Upper lobe of left lung (tissue), 6 donors: Measurements from ENCODE around the gene SIM2. TPM values are rescaled to one million over a fixed set of nuclear protein-coding genes. Genes with fewer than 3 reads are reported as not detected.

Experiments
- ATAC-seq, 2 donors: fragments of 200-7000 bp; cut with Tn5 transposase; one replicate each; pipeline ENCODE4 v1.9.1; 2022; ENCODE audit warnings: mild to moderate bottlenecking in 2 of 2, moderate library complexity in 2 of 2; ENCODE audit not compliant: low FRiP score in 2 of 2
- DNase-seq, 2 donors: peaks; one replicate each; pipeline ENCODE4 v3.0.0-alpha.2; 2019 to 2020
- H3K27ac ChIP-seq, 4 donors: fragments of 200-600 bp; sonication (generic); one replicate each; pipeline ENCODE4 v1.5.1; 2016 to 2019
- H3K27me3 ChIP-seq, 4 donors: fragments of 200-600 bp; sonication (generic); one replicate each; pipeline ENCODE4 v1.5.1; 2017 to 2019
- H3K36me3 ChIP-seq, 4 donors: fragments of 200-600 bp; sonication (generic); one replicate each; pipeline ENCODE4 v1.5.1; 2016 to 2019
- H3K4me1 ChIP-seq, 4 donors: fragments of 200-600 bp; sonication (generic); one replicate each; pipeline ENCODE4 v1.5.1; 2018 to 2019
- H3K4me3 ChIP-seq, 4 donors: fragments of 200-600 bp; sonication (generic); one replicate each; pipeline ENCODE4 v1.5.1; 2017 to 2019; ENCODE audit warnings: mild to moderate bottlenecking in 2 of 4, moderate library complexity in 1 of 4
- H3K9me3 ChIP-seq, 4 donors: fragments of 200-600 bp; sonication (generic); one replicate each; pipeline ENCODE4 v1.5.1; 2018 to 2019
- CTCF ChIP-seq, 6 experiments: fragments of 450-650 bp in 4 of 6; fragments of 200-600 bp in 2 of 6; sonication (generic) in 2 of 6; IDR thresholded peaks; one replicate each; pipeline ENCODE4 v1.5.1; 2016 to 2019; ENCODE audit warnings: antibody characterized with exemption in 6 of 6
- EP300 ChIP-seq, 4 donors: sonication (generic); formaldehyde crosslinking; IDR thresholded peaks; one replicate each; pipeline ENCODE4 v1.5.1; 2017; ENCODE audit warnings: antibody characterized with exemption in 4 of 4, control low read depth in 2 of 4
- POLR2A ChIP-seq, 4 donors: fragments of 450-650 bp; IDR thresholded peaks; one replicate each; pipeline ENCODE4 v1.5.1; 2016 to 2017; ENCODE audit warnings: antibody characterized with exemption in 4 of 4, mild to moderate bottlenecking in 2 of 4
- POLR2AphosphoS5 ChIP-seq, 2 donors: sonication (generic); formaldehyde crosslinking; IDR thresholded peaks; one replicate each; pipeline ENCODE4 v1.5.1; 2017; ENCODE audit warnings: antibody characterized with exemption in 2 of 2
- WGBS, 2 donors: methylation state at CpG; one replicate each; pipeline ENCODE4 v1.1.5; 2017 to 2018; 5-methylcytosine and 5-hydroxymethylcytosine counted together
- total RNA-seq, 6 donors: library from RNA; depleted of rRNA in 4 of 6; stranded (reverse); fragments of >200 nt in 4 of 6; gene quantifications; one replicate each; pipeline versions ENCODE4 v1.1.0 to v1.2.1, GENCODE V29; 2016 to 2021
- donor health status: DM: no; HTN: no; CAD: no; lungs with moderate emphysema.
- donor health status: DM: no; HTN: yes; CAD: no; lungs with severe emphysema.

SIM2 gene
- total RNA-seq, 6 donors from 2014 or later: 0.10 to 1.6 (median 0.50) TPM; not detected in 2

- Histone ChIP-seq H3K9me3 (no peaks in the 10 kb centered on the region), H3K4me3 (no peak overlapping the region), H3K27ac (no peak overlapping the region), H3K27me3 (no peaks in the 10 kb centered on the region), H3K36me3 (no peaks in the 10 kb centered on the region), H3K4me1 (no peaks in the 10 kb centered on the region)
- WGBS, 2 donors: 87 to 90% methylated on average over 20 to 25 of the region's 25 CpGs
- ATAC-seq (no peak), DNase-seq (no peak)
- TF ChIP-seq POLR2AphosphoS5 (IDR thresholded peaks at IDR 0.05) (no peak), CTCF (IDR thresholded peaks at IDR 0.05) (no peak), EP300 (IDR thresholded peaks at IDR 0.05) (no peak), POLR2A (IDR thresholded peaks at IDR 0.05) (no peak)
Measured at GRCh38 chr21:36722370-36723368, 23.8 kb downstream of the SIM2 start.

DNA sequence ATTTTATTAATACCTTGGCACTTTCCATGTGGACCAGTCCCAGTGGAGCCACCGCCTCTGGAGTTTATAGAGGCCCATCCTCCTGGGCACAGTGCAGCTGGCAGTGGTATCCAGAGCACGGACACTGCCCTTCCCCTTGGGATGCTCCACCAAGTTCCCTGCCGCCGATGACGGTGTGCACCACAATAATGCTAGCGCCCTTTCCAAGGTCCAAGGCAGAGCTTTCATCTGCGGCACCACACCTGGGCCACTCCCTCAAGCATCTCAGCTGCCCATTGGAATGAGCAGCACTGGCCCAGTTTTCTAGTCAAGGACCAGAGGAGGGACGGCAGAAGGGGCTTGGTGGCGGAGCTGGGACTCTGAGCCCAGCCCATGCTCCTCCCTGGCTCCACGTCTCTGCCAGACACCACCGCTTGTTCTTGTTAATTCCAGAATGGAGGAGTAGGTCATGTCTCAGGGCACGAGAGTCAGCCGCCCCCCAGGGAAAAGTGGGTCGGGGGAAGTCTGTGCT, 24.5 kb downstream of the SIM2 start:
- Histone ChIP-seq H3K36me3 (no peaks in the 10 kb centered on the region), H3K9me3 (no peaks in the 10 kb centered on the region), H3K27ac (no peak overlapping the region), H3K4me3 (no peak overlapping the region), H3K27me3 (no peaks in the 10 kb centered on the region), H3K4me1 (no peaks in the 10 kb centered on the region)
- TF ChIP-seq EP300 (IDR thresholded peaks at IDR 0.05) (no peak), POLR2AphosphoS5 (IDR thresholded peaks at IDR 0.05) (no peak), POLR2A (IDR thresholded peaks at IDR 0.05) (no peak), CTCF (IDR thresholded peaks at IDR 0.05) (no peak)
- 93 to 94% methylated on average over 7 to 10 of the region's 14 CpGs for WGBS, 2 donors
- no peak for DNase-seq
- ATAC-seq: no peak

DNA sequence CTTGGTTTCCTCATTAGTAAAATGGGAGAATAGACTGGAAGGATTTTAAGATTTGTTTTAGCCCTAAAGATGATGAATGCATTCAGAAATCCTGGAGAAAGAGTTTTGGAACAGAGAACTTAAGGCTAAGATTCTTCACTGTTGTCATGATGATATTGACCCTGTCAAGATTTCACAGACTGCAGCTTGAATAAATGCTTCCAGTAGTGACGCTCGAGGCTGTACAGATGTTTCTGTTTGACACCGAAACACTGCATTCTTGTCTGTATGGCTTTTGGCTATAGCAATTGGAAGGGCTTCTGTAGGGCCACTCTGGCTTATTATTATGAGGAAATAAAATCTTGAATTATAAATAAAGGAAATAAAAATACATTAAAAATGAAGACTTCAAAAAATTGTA, 25.7 kb downstream of the SIM2 start:
- no peak overlapping the region for H3K4me3 ChIP-seq
- TF ChIP-seq POLR2A (IDR thresholded peaks at IDR 0.05) (no peak), POLR2AphosphoS5 (IDR thresholded peaks at IDR 0.05) (no peak)
- DNase-seq (no peak), ATAC-seq (no peak)
- WGBS, 2 donors: 76 to 87% methylated on average over 3 of the region's 3 CpGs
- H3K9me3 ChIP-seq: no peaks in the 10 kb centered on the region
- no peak overlapping the region for H3K27ac ChIP-seq
- H3K27me3 ChIP-seq: no peaks in the 10 kb centered on the region
- H3K4me1 ChIP-seq: no peaks in the 10 kb centered on the region
- H3K36me3 ChIP-seq: no peaks in the 10 kb centered on the region

- ATAC-seq: no peak
- H3K27me3 ChIP-seq: no peaks in the 10 kb centered on the region
Measured at GRCh38 chr21:36725793-36726386, 27.0 kb downstream of the SIM2 start.

More at GRCh38 chr21:36725793-36726386, 27.0 kb downstream of the SIM2 start:
- no peak overlapping the region for H3K27ac ChIP-seq
- peak in 1 of 2 donors; percentile 16 for DNase-seq
- WGBS, 2 donors: 93 to 99% methylated on average over 10 to 11 of the region's 12 CpGs
- H3K9me3 ChIP-seq: no peaks in the 10 kb centered on the region
- H3K36me3 ChIP-seq: no peaks in the 10 kb centered on the region
- TF ChIP-seq EP300 (IDR thresholded peaks at IDR 0.05) (no peak), POLR2AphosphoS5 (IDR thresholded peaks at IDR 0.05) (no peak), CTCF (IDR thresholded peaks at IDR 0.05) (no peak), POLR2A (IDR thresholded peaks at IDR 0.05) (no peak)
- no peak overlapping the region for H3K4me3 ChIP-seq
- H3K4me1 ChIP-seq: peaks cover 0 to 3% (median 0%) of the 10 kb centered on the region in 4 donors
